ENCODE measurements around the gene TRIM46.
A peak's percentile ranks its signal among the peaks of the same experiment; 100 is the strongest.

The TRIM46 gene

DNA sequence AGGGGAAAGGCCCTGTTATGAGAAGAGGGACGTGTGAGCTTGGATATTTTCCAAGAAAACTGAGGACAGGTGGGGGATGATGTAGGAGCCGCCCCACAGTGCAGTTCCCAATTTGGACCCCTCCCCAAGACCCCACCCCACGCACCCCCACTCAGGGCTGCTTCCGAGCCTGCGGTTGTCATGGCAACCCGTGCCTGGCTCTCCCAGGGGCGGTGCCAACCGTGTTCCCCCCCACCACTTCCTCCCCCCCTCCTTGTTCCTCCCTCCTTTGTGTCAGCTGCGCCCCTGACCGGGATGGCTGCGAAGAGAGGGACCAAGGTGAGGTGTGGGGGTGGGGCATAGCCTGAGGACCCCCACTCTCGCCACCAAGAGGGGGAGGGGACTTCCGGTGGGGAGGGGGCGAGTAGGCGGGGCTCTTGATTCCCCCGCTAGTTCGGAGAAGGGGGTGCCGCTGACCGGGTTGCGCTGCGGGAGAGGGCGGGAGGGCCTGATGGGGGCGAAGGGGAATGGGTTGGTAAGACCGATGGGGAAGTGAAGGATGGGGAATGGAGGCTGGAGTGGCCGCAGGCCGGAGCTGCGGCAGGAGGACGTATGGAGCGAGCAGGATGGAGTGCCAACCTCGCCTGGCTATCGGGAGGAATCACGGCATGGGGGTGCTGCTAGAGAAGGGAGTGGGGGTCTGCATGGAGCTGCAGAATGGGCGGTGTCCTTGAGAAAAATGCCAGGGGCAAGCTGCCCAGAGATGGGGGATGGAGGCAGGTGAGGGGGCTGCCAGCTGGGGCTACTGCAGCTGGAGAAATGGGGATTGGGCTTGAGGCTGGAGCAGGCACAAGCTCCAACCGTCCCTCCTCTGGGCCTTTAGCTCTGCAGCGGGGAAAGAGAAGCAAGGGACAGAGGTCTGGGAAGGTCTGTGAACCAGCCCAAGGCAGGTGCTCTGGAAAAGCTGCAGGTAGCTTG lies 953 bp downstream of the TRIM46 start:
- no peak overlapping the region for H3K27ac ChIP-seq (ENCODE audit: low read depth, low read length)
- H2AFZ ChIP-seq (ENCODE audit: low read depth, low read length, severe bottlenecking): no peak overlapping the region
- peaks cover 7% of the 10 kb centered on the region for H3F3A ChIP-seq (ENCODE audit: insufficient read depth)
- no peaks in the 10 kb centered on the region for H3K27me3 ChIP-seq (ENCODE audit: low read length)
- peak overlapping the region; percentile 95 for H3K4me3 ChIP-seq (ENCODE audit: insufficient read depth, low read length, poor library complexity, severe bottlenecking)
- peak overlapping the region; percentile 73 for H3K4me2 ChIP-seq (ENCODE audit: low read depth, low read length, poor library complexity, severe bottlenecking)
- no peaks in the 10 kb centered on the region for H4K20me1 ChIP-seq (ENCODE audit: low read depth, low read length)
- no peaks in the 10 kb centered on the region for H3K9me2 ChIP-seq (replicated peaks; ENCODE audit: insufficient read depth, low read length)
- TF ChIP-seq, protein P1, sequence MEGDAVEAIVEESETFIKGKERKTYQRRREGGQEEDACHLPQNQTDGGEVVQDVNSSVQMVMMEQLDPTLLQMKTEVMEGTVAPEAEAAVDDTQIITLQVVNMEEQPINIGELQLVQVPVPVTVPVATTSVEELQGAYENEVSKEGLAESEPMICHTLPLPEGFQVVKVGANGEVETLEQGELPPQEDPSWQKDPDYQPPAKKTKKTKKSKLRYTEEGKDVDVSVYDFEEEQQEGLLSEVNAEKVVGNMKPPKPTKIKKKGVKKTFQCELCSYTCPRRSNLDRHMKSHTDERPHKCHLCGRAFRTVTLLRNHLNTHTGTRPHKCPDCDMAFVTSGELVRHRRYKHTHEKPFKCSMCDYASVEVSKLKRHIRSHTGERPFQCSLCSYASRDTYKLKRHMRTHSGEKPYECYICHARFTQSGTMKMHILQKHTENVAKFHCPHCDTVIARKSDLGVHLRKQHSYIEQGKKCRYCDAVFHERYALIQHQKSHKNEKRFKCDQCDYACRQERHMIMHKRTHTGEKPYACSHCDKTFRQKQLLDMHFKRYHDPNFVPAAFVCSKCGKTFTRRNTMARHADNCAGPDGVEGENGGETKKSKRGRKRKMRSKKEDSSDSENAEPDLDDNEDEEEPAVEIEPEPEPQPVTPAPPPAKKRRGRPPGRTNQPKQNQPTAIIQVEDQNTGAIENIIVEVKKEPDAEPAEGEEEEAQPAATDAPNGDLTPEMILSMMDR (IDR thresholded peaks at IDR 0.05; ENCODE audit: insufficient read depth, low read length, poor library complexity, severe bottlenecking): no peak
- TF ChIP-seq EZH2phosphoT487 (conservative IDR thresholded peaks at IDR 0.05; ENCODE audit: low read length): no peak
- H3K79me2 ChIP-seq (ENCODE audit: insufficient read depth, low read length): peaks cover 14% of the 10 kb centered on the region
- H3K9ac ChIP-seq (ENCODE audit: low read length): peak overlapping the region; percentile 98
- H3K36me3 ChIP-seq (ENCODE audit: low read length): no peaks in the 10 kb centered on the region
- no peaks in the 10 kb centered on the region for H3K9me3 ChIP-seq (ENCODE audit: insufficient read depth, low read length)

DNA sequence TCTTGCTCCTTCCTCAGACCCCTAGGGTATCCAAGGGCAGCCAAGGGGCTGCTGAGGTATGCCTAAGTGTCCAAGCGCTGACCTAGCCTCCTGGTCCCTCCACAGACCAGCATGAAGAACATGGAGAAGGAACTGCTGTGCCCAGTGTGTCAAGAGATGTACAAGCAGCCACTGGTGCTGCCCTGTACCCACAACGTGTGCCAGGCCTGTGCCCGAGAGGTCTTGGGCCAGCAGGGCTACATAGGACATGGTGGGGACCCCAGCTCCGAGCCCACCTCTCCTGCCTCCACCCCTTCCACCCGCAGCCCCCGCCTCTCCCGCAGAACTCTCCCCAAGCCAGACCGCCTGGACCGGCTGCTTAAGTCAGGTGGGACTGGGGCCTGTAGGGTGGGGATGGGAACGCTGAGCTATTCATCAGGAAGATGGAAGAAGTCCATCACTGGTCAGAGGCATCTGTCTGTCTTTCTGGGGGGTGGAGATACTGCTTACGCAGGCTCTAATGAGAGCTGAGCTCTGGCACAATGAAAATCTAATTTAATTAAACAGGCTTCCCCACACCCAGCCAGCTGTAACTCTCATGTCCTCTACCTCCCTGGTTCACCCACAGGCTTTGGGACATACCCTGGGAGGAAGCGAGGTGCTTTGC lies 1.8 kb downstream of the TRIM46 start:
- H3K4me3 ChIP-seq (ENCODE audit: insufficient read depth, low read length, poor library complexity, severe bottlenecking): no peak overlapping the region
- peaks cover 7% of the 10 kb centered on the region for H3F3A ChIP-seq (ENCODE audit: insufficient read depth)
- no peaks in the 10 kb centered on the region for H4K20me1 ChIP-seq (ENCODE audit: low read depth, low read length)

GRCh38 chr1:155175927-155176371 lies 2.3 kb downstream of the TRIM46 start:
- no peaks in the 10 kb centered on the region for H4K20me1 ChIP-seq (ENCODE audit: low read depth, low read length)
- peaks cover 7% of the 10 kb centered on the region for H3F3A ChIP-seq (ENCODE audit: insufficient read depth)
- H3K27me3 ChIP-seq (ENCODE audit: low read length): no peaks in the 10 kb centered on the region
- no peak overlapping the region for H2AFZ ChIP-seq (ENCODE audit: low read depth, low read length, severe bottlenecking)
- no peaks in the 10 kb centered on the region for H3K36me3 ChIP-seq (ENCODE audit: low read length)
- H3K9ac ChIP-seq (ENCODE audit: low read length): no peak overlapping the region
- no peak overlapping the region for H3K4me2 ChIP-seq (ENCODE audit: low read depth, low read length, poor library complexity, severe bottlenecking)
- no peak overlapping the region for H3K27ac ChIP-seq (ENCODE audit: low read depth, low read length)
- TF ChIP-seq, protein P1 (IDR thresholded peaks at IDR 0.05; ENCODE audit: insufficient read depth, low read length, poor library complexity, severe bottlenecking): peak; percentile 16
- TF ChIP-seq EZH2phosphoT487 (conservative IDR thresholded peaks at IDR 0.05; ENCODE audit: low read length): no peak
- no peak overlapping the region for H3K4me3 ChIP-seq (ENCODE audit: insufficient read depth, low read length, poor library complexity, severe bottlenecking)
- H3K79me2 ChIP-seq (ENCODE audit: insufficient read depth, low read length): peaks cover 14% of the 10 kb centered on the region
- no peaks in the 10 kb centered on the region for H3K9me3 ChIP-seq (ENCODE audit: insufficient read depth, low read length)
- no peaks in the 10 kb centered on the region for H3K9me2 ChIP-seq (replicated peaks; ENCODE audit: insufficient read depth, low read length)

More for the DNA sequence above, 1.8 kb downstream of the TRIM46 start:
- H3K9me3 ChIP-seq (ENCODE audit: insufficient read depth, low read length): no peaks in the 10 kb centered on the region
- H3K4me2 ChIP-seq (ENCODE audit: low read depth, low read length, poor library complexity, severe bottlenecking): no peak overlapping the region
- no peaks in the 10 kb centered on the region for H3K9me2 ChIP-seq (replicated peaks; ENCODE audit: insufficient read depth, low read length)
- H2AFZ ChIP-seq (ENCODE audit: low read depth, low read length, severe bottlenecking): no peak overlapping the region
- no peak overlapping the region for H3K9ac ChIP-seq (ENCODE audit: low read length)
- H3K27ac ChIP-seq (ENCODE audit: low read depth, low read length): no peak overlapping the region
- TF ChIP-seq, protein P1 (IDR thresholded peaks at IDR 0.05; ENCODE audit: insufficient read depth, low read length, poor library complexity, severe bottlenecking): no peak
- no peak for TF ChIP-seq EZH2phosphoT487 (conservative IDR thresholded peaks at IDR 0.05; ENCODE audit: low read length)
- H3K36me3 ChIP-seq (ENCODE audit: low read length): no peaks in the 10 kb centered on the region
- H3K79me2 ChIP-seq (ENCODE audit: insufficient read depth, low read length): peaks cover 14% of the 10 kb centered on the region
- no peaks in the 10 kb centered on the region for H3K27me3 ChIP-seq (ENCODE audit: low read length)
